ENCODE measurements around the gene CLCN7.

The CLCN7 gene

DNA sequence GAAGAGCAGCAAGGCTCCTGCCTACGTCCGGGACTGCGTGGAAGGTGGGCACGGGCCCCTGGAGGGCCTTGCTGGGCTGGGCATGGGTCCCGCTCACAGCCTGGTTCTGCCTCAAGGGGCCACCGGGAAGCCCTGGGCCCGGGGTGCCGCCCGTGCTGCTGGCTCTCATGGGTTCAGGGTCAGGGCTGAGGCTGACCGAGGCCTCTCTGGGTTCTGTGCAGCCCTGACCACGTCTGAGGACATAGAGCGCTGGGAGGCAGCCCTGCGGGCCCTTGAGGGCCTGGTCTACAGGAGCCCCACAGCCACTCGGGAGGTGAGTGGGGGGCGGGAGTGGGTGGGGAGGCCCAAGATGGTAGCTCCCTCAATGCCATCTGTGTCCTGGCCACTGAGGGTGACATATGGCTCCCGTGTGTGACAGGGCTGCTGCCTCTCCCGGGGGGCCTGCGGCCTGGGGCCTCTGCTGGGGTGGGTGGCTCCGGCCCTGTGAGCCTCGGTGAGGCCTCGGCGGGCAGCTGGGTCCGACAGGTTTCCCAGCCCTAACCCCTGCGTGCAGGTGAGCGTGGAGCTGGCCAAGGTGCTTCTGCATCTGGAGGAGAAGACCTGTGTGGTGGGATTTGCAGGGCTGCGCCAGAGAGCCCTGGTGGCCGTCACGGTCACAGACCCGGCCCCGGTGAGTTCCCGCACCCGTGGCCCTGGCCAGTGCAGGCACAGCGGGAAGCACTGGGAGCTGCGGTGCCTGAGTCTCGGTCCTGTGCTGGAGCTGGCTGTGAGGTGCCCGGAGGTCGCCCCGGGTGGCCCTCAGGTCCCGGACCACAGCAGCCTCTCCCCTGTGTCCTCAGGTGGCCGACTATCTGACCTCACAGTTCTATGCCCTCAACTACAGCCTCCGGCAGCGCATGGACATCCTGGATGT, 27.5 kb upstream of the CLCN7 start:
- no peak for DNase-seq (ENCODE audit: low spot score)

- DNase-seq (ENCODE audit: low spot score) = no peak
These were observed 26.8 kb upstream of the CLCN7 start for GRCh38 chr16:1501630-1502029.

GRCh38 chr16:1500465-1501150, 25.8 kb upstream of the CLCN7 start:
- no peak for DNase-seq (ENCODE audit: low spot score)

- DNase-seq (ENCODE audit: low spot score) = no peak
These were observed 25.1 kb upstream of the CLCN7 start for GRCh38 chr16:1499756-1500464.

- no peak for DNase-seq (ENCODE audit: low spot score)
These were observed 24.3 kb upstream of the CLCN7 start for GRCh38 chr16:1498899-1499676.

- DNase-seq (ENCODE audit: low spot score) = no peak
These were observed 22.3 kb upstream of the CLCN7 start for GRCh38 chr16:1497014-1497598.

GRCh38 chr16:1496464-1496863, 21.6 kb upstream of the CLCN7 start:
- DNase-seq (ENCODE audit: low spot score) = no peak

DNA sequence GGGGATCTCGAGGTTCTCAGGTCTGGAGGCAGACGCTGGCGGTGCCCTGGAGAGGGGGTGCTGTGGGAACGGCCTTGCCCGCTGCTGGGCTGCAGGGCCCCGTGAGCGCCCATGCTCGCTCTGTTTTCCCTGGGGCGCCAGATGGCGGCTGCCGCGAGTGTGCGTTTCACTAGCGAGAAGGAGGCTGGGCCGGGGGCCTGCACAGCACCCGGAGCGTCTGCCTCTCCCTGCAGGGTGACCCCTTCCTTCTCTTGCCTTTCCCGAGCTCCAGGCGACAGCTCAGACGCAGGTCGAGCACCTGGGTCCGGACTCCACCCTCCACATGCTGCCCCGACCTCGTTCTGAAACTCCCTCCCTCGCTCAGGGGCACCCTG, 21.0 kb upstream of the CLCN7 start:
- DNase-seq (ENCODE audit: low spot score) = no peak

DNA sequence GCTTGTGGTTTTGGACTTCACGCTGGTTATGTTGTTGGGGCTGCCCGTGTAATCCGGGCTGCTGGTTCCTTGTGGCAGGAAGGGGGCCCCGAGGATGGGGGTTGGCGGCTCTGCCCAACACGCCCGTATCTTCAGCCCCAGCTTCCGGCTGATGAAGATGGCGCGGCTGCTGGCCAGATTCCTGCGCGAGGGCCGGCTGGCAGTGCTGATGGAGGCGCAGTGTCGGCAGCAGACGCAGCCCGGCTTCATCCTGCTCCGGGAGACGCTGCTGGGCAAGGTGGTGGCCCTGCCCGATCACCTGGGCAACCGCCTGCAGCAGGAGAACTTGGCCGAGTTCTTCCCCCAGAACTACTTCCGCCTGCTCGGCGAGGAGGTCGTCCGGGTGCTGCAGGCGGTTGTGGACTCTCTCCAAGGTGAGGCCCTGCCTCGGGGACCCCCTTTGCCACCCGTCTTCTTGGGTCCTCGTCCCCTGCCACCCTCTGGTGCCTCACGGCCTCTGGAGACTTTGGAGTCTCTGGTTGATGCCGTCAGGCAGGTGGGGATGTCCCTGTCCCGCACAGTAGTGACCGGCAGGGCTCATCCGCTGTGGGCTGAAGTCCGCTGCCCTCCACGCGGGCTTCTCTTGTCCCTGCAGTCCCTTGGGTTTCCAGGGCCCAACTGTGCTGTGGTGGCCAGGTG, 20.5 kb upstream of the CLCN7 start:
- no peak for DNase-seq (ENCODE audit: low spot score)

GRCh38 chr16:1494711-1495110, 19.9 kb upstream of the CLCN7 start:
- DNase-seq (ENCODE audit: low spot score) = peak; percentile 44

GRCh38 chr16:1494129-1494640, 19.4 kb upstream of the CLCN7 start:
- DNase-seq (ENCODE audit: low spot score) = peak; percentile 91

DNA sequence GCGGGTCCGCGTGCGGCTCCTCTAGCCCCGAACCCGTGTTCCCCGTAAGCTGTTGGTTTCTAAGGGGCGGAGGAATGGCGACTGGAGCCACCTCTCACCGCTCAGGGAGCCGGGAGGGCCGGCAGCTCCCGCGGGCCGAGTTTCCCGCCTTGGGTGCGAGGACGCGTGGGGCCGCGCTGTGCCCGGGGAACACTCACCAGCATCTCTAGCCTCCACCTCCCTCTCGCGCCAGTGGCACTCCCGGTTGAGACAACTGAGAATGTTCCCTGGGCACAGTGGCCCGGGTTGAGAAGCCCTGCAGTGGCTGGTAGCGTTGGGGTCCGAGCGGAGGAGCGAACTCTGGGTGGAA, 18.9 kb upstream of the CLCN7 start:
- no peak for DNase-seq (ENCODE audit: low spot score)

GRCh38 chr16:1492923-1493745, 18.3 kb upstream of the CLCN7 start, which contains the start of gene TELO2:
TELO2 (plus strand) TSS chr16:1493360; CDS start chr16:1494282, 922 bp downstream.
- peak; percentile 98 for DNase-seq (ENCODE audit: low spot score)

GRCh38 chr16:1492082-1492922, 17.5 kb upstream of the CLCN7 start:
- no peak for DNase-seq (ENCODE audit: low spot score)

DNA sequence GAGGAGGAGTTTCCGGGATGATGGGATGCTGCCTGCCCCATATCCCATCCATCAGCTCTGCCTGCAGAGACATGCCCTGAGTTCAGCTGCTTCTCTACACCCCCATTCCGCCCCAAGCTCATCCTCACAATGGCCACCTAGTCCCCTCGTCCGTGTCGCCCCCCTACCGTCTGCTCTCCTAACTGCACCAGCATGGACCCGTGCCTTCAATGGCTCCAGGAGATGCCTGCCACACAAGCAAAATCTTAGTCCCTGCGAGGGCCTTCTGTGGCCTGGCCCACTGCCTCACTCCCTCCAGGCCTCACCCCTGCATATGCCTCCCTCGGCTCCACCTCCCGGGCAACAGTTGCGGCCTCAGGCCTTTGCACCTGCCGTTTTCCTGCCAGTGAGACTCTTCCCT, 16.5 kb upstream of the CLCN7 start:
- no peak for DNase-seq (ENCODE audit: low spot score)

- no peak for DNase-seq (ENCODE audit: low spot score)
These were observed 14.2 kb upstream of the CLCN7 start for GRCh38 chr16:1489077-1489476.

DNA sequence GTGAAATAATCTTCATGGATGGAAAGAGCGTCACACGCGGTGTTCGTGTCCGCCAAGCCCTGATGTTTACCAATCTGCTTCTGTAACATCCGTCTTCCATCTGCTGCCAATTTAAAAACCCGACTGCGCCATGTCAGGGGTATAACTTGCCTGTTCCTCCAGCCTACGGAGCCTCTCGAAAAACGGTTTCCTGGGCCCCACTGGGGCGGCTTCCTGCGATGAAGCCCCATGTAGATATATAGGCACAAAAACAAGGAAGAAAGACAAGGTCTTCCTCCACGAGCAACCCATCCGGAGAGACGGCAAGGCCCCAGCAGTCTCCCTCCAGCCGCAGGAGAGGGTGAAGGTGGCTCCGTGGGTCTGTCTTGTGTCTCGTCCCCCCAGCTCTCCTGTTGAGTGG, 13.8 kb upstream of the CLCN7 start, which contains the start of gene PTX4:
TSS of gene PTX4 (minus strand) at position 326 of the 400 bp plus-strand sequence. CDS start at position 291, 35 bp downstream.
- DNase-seq (ENCODE audit: low spot score) = no peak

GRCh38 chr16:1488054-1488601, 13.3 kb upstream of the CLCN7 start:
- DNase-seq (ENCODE audit: low spot score) = no peak
